ENCODE results near the gene CHD2. TPM values are rescaled to one million over a fixed set of nuclear protein-coding genes. Genes with fewer than 3 reads are reported as not detected.

CHD2 gene
- total and polyA plus RNA-seq, 7 donors, result 16.0 to 108 (median 75.9) TPM

- no peaks in the 10 kb centered on the region for H3K9me3 ChIP-seq
- intact Hi-C loops (cut with DNase I), result loop anchor here (2.0 to 5.0 kb wide), 2 partner anchors 21 to 168 kb away; no protein-coding TSS in a partner anchor
- no peaks in the 10 kb centered on the region for H3K36me3 ChIP-seq
- TF ChIP-seq CTCF (IDR thresholded peaks at IDR 0.05), result no peak
- peak; percentile 82 to 98 (median 91) for TF ChIP-seq EP300 (IDR thresholded peaks at IDR 0.05)
- TF ChIP-seq POLR2AphosphoS5 (IDR thresholded peaks at IDR 0.05), result peak; percentile 93 to 99 (median 98)
- peak; percentile 90 to 95 for TF ChIP-seq POLR2A (IDR thresholded peaks at IDR 0.05)
- no peaks in the 10 kb centered on the region for H3K27me3 ChIP-seq
- DNase-seq, result peak; percentile 100
- peak overlapping the region; percentile 42 to 60 (median 57) for H3K4me3 ChIP-seq
- 0% methylated on average over 47 of the region's 47 CpGs for WGBS, 2 donors
- H3K4me1 ChIP-seq, result peaks cover 0 to 71% (median 48%) of the 10 kb centered on the region in 4 donors
- peak overlapping the region; percentile 91 to 96 (median 94) for H3K27ac ChIP-seq
Measured at GRCh38 chr15:92903966-92904721, 4.0 kb downstream of the CHD2 start.

GRCh38 chr15:92904722-92905571, 4.8 kb downstream of the CHD2 start:
- 3 to 17% methylated on average over 16 of the region's 16 CpGs for WGBS, 2 donors
- TF ChIP-seq CTCF (IDR thresholded peaks at IDR 0.05), result no peak
- TF ChIP-seq POLR2A (IDR thresholded peaks at IDR 0.05), result no peak
- no peak for TF ChIP-seq EP300 (IDR thresholded peaks at IDR 0.05)
- TF ChIP-seq POLR2AphosphoS5 (IDR thresholded peaks at IDR 0.05), result no peak
- intact Hi-C loops (cut with DNase I), result loop anchor here (2.0 to 5.0 kb wide), 2 partner anchors 22 to 167 kb away; no protein-coding TSS in a partner anchor
- Histone ChIP-seq H3K27me3 (no peaks in the 10 kb centered on the region), H3K4me1 (peaks cover 0 to 74% (median 54%) of the 10 kb centered on the region in 4 donors), H3K27ac (peak overlapping the region; percentile 91 to 96 (median 94)), H3K36me3 (no peaks in the 10 kb centered on the region), H3K4me3 (peak overlapping the region; percentile 42 to 60 (median 57)), H3K9me3 (no peaks in the 10 kb centered on the region)
- DNase-seq, result no peak

- TF ChIP-seq CTCF (IDR thresholded peaks at IDR 0.05) (no peak), POLR2AphosphoS5 (IDR thresholded peaks at IDR 0.05) (no peak), EP300 (IDR thresholded peaks at IDR 0.05) (no peak), POLR2A (IDR thresholded peaks at IDR 0.05) (no peak)
- WGBS, 2 donors, result 6 to 26% methylated on average over 3 of the region's 3 CpGs
- Histone ChIP-seq H3K4me1 (peaks cover 0 to 84% (median 65%) of the 10 kb centered on the region in 4 donors), H3K9me3 (no peaks in the 10 kb centered on the region), H3K4me3 (peak overlapping the region in 2 of 4 donors; percentile 56 to 60), H3K27ac (peak overlapping the region; percentile 91 to 96 (median 94)), H3K27me3 (no peaks in the 10 kb centered on the region), H3K36me3 (peaks cover 0 to 5% (median 0%) of the 10 kb centered on the region in 4 donors)
- intact Hi-C loops (cut with DNase I), result no loop called here
- no peak for DNase-seq
Measured at GRCh38 chr15:92906020-92906419, 5.9 kb downstream of the CHD2 start.

GRCh38 chr15:92906563-92907081, 6.5 kb downstream of the CHD2 start:
- H3K36me3 ChIP-seq, result peaks cover 0 to 5% (median 0%) of the 10 kb centered on the region in 4 donors
- WGBS, 2 donors, result 9 to 15% methylated on average over 1 of the region's 1 CpG
- no peaks in the 10 kb centered on the region for H3K27me3 ChIP-seq
- no peaks in the 10 kb centered on the region for H3K9me3 ChIP-seq
- peak overlapping the region; percentile 91 to 96 (median 94) for H3K27ac ChIP-seq
- H3K4me3 ChIP-seq, result no peak overlapping the region
- intact Hi-C loops (cut with DNase I), result no loop called here
- peaks cover 0 to 90% (median 71%) of the 10 kb centered on the region in 4 donors for H3K4me1 ChIP-seq
- no peak for TF ChIP-seq CTCF (IDR thresholded peaks at IDR 0.05)
- TF ChIP-seq POLR2AphosphoS5 (IDR thresholded peaks at IDR 0.05), result peak in 1 of 4 donors; percentile 15
- no peak for DNase-seq

All from sigmoid colon (tissue), 7 donors.